ENCODE measurements around the gene TMEM52. TPM values are rescaled to one million over a fixed set of nuclear protein-coding genes. Genes with fewer than 3 reads are reported as not detected.

The TMEM52 gene
- total and polyA plus RNA-seq, 2 of the 13 experiments (the other 11 are each of a cell fraction or from before 2014, with no cell fraction given): 13.2 to 18.7 TPM

GRCh38 chr1:1920608-1921458 is 1.8 kb upstream of the TMEM52 start (continued):
- TF ChIP-seq HNRNPUL1 (IDR thresholded peaks at IDR 0.05; ENCODE audit: low read depth, low read length) (no peak), SMAD1 (CRISPR knock-in tag; IDR thresholded peaks at IDR 0.05; ENCODE audit: borderline replicate concordance, low read depth) (no peak), TBX2 (CRISPR knock-in tag; IDR thresholded peaks at IDR 0.05; ENCODE audit: borderline replicate concordance) (peak; percentile 59), ZNF362 (CRISPR knock-in tag; IDR thresholded peaks at IDR 0.05; ENCODE audit: borderline replicate concordance) (no peak), PCBP2 (optimal IDR thresholded peaks at IDR 0.05; ENCODE audit: low read depth, low read length, poor library complexity, severe bottlenecking) (no peak), TP53 (CRISPR knock-in tag; conservative IDR thresholded peaks at IDR 0.05) (no peak), ZNF160 (CRISPR knock-in tag; IDR thresholded peaks at IDR 0.05) (no peak), FOXP4 (CRISPR knock-in tag; IDR thresholded peaks at IDR 0.05) (no peak), ATF2 (CRISPR knock-in tag; IDR thresholded peaks at IDR 0.05) (peak; percentile 38; the same call in 1 of the 2 replicates), SRY (CRISPR knock-in tag; IDR thresholded peaks at IDR 0.05) (peak; percentile 26; the same call in 1 of the 2 replicates), SKIL (CRISPR knock-in tag; IDR thresholded peaks at IDR 0.05; ENCODE audit: borderline replicate concordance) (0 out of 2 replicates have a peak, but pooled peaks have one; percentile 39)
- TF ChIP-seq, protein P1, sequence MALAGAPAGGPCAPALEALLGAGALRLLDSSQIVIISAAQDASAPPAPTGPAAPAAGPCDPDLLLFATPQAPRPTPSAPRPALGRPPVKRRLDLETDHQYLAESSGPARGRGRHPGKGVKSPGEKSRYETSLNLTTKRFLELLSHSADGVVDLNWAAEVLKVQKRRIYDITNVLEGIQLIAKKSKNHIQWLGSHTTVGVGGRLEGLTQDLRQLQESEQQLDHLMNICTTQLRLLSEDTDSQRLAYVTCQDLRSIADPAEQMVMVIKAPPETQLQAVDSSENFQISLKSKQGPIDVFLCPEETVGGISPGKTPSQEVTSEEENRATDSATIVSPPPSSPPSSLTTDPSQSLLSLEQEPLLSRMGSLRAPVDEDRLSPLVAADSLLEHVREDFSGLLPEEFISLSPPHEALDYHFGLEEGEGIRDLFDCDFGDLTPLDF (CRISPR knock-in tag; IDR thresholded peaks at IDR 0.05): no peak
- TF ChIP-seq, protein P2, sequence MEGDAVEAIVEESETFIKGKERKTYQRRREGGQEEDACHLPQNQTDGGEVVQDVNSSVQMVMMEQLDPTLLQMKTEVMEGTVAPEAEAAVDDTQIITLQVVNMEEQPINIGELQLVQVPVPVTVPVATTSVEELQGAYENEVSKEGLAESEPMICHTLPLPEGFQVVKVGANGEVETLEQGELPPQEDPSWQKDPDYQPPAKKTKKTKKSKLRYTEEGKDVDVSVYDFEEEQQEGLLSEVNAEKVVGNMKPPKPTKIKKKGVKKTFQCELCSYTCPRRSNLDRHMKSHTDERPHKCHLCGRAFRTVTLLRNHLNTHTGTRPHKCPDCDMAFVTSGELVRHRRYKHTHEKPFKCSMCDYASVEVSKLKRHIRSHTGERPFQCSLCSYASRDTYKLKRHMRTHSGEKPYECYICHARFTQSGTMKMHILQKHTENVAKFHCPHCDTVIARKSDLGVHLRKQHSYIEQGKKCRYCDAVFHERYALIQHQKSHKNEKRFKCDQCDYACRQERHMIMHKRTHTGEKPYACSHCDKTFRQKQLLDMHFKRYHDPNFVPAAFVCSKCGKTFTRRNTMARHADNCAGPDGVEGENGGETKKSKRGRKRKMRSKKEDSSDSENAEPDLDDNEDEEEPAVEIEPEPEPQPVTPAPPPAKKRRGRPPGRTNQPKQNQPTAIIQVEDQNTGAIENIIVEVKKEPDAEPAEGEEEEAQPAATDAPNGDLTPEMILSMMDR (CRISPR knock-in tag; IDR thresholded peaks at IDR 0.05): 0 out of 2 replicates have a peak, but pooled peaks have one; percentile 20
- TF ChIP-seq, protein P3, sequence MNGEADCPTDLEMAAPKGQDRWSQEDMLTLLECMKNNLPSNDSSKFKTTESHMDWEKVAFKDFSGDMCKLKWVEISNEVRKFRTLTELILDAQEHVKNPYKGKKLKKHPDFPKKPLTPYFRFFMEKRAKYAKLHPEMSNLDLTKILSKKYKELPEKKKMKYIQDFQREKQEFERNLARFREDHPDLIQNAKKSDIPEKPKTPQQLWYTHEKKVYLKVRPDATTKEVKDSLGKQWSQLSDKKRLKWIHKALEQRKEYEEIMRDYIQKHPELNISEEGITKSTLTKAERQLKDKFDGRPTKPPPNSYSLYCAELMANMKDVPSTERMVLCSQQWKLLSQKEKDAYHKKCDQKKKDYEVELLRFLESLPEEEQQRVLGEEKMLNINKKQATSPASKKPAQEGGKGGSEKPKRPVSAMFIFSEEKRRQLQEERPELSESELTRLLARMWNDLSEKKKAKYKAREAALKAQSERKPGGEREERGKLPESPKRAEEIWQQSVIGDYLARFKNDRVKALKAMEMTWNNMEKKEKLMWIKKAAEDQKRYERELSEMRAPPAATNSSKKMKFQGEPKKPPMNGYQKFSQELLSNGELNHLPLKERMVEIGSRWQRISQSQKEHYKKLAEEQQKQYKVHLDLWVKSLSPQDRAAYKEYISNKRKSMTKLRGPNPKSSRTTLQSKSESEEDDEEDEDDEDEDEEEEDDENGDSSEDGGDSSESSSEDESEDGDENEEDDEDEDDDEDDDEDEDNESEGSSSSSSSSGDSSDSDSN (CRISPR knock-in tag; IDR thresholded peaks at IDR 0.05): peak; percentile 60; the same call in 1 of the 2 replicates
